ENCODE results near the gene EFTUD2. TPM values are rescaled to one million over a fixed set of nuclear protein-coding genes. Genes with fewer than 3 reads are reported as not detected.
"Not testable (repeated sequence)": the region's sequence is repeated elsewhere in the genome, so short reads cannot be mapped to it uniquely, and the experiment has no call there.

EFTUD2 gene
- 78.1 and 129 TPM in 2 replicates for total RNA-seq

GRCh38 chr17:44899074-44899782 is at the start of gene EFTUD2:
Gene EFTUD2, minus strand, starts transcription at chr17:44899445. Its CDS starts 4,924 bp downstream, at chr17:44894521.
- TF ChIP-seq CTCF (conservative IDR thresholded peaks at IDR 0.05; ENCODE audit: low read depth, low read length), result no peak
- peak within 1 kb of the TSS; percentile 79 for H3K4me3 ChIP-seq (ENCODE audit: low read depth, low read length)
- peak; percentile 41 for DNase-seq (ENCODE audit: low read depth)

GRCh38 chr17:44948315-44948795 is 49.1 kb upstream of the EFTUD2 start:
- no peak for DNase-seq (ENCODE audit: low read depth)
- H3K4me3 ChIP-seq (ENCODE audit: low read depth, low read length), result peak overlapping the region; percentile 86
- TF ChIP-seq CTCF (conservative IDR thresholded peaks at IDR 0.05; ENCODE audit: low read depth, low read length), result no peak

- peak; percentile 68 for DNase-seq (ENCODE audit: low read depth)
- no peak for TF ChIP-seq CTCF (conservative IDR thresholded peaks at IDR 0.05; ENCODE audit: low read depth, low read length)
- H3K4me3 ChIP-seq (ENCODE audit: low read depth, low read length), result peak within 1 kb of the TSS; percentile 86
These were observed 48.4 kb upstream of the EFTUD2 start, which contains the start of gene KIF18B for GRCh38 chr17:44947461-44948314. Gene KIF18B, minus strand, starts transcription at chr17:44947773. Its CDS starts 11,429 bp downstream, at chr17:44936344.

- H3K4me3 ChIP-seq (ENCODE audit: low read depth, low read length); DNase-seq (ENCODE audit: low read depth): not testable (repeated sequence)
These were observed 46.4 kb upstream of the EFTUD2 start for GRCh38 chr17:44945652-44946051.

GRCh38 chr17:44942456-44942855 is 43.2 kb upstream of the EFTUD2 start:
- DNase-seq (ENCODE audit: low read depth), result no peak
- H3K4me3 ChIP-seq (ENCODE audit: low read depth, low read length), result no peak overlapping the region
- TF ChIP-seq CTCF (conservative IDR thresholded peaks at IDR 0.05; ENCODE audit: low read depth, low read length), result no peak

GRCh38 chr17:44941712-44942331 is 42.6 kb upstream of the EFTUD2 start:
- DNase-seq (ENCODE audit: low read depth), result no peak
- TF ChIP-seq CTCF (conservative IDR thresholded peaks at IDR 0.05; ENCODE audit: low read depth, low read length), result no peak
- H3K4me3 ChIP-seq (ENCODE audit: low read depth, low read length), result no peak overlapping the region

- DNase-seq (ENCODE audit: low read depth), result no peak
- TF ChIP-seq CTCF (conservative IDR thresholded peaks at IDR 0.05; ENCODE audit: low read depth, low read length), result no peak
- no peak overlapping the region for H3K4me3 ChIP-seq (ENCODE audit: low read depth, low read length)
These were observed 41.5 kb upstream of the EFTUD2 start for GRCh38 chr17:44940768-44941167.
